Esophagus muscularis mucosa (tissue), 4 donors: Measurements from ENCODE around the gene KDM6A. TPM values are rescaled to one million over a fixed set of nuclear protein-coding genes. Genes with fewer than 3 reads are reported as not detected.

ENCODE experiments used
- DNase-seq: peaks from one replicate; pipeline ENCODE4 v3.0.0-alpha.2; 2017; ENCODE audit errors: extremely low spot score
- H3K27ac ChIP-seq, 4 donors: fragments of 200-600 bp; sonication (generic); replicated peaks in 1 of 4; 1 replicate in 3 of 4; 2 replicates in 1 of 4; pipeline ENCODE4 v1.5.1; 2016 to 2019; ENCODE audit warnings: mild to moderate bottlenecking in 1 of 4
- H3K27me3 ChIP-seq, 4 donors: fragments of 200-600 bp; sonication (generic); one replicate each; pipeline versions ENCODE4 v1.5.1 to v1.6.0; 2016 to 2019
- H3K36me3 ChIP-seq, 4 donors: fragments of 200-600 bp; sonication (generic); one replicate each; pipeline ENCODE4 v1.5.1; 2016 to 2019
- H3K4me1 ChIP-seq, 4 donors: fragments of 200-600 bp; sonication (generic); one replicate each; pipeline ENCODE4 v1.5.1; 2016 to 2019
- H3K4me3 ChIP-seq, 4 donors: fragments of 200-600 bp; sonication (generic); 1 replicate in 2 of 4; 2 replicates in 2 of 4; pipeline ENCODE4 v1.5.1; 2016 to 2019; ENCODE audit warnings: mild to moderate bottlenecking in 4 of 4, moderate library complexity in 1 of 4
- H3K9me3 ChIP-seq, 4 donors: fragments of 200-600 bp; sonication (generic); 1 replicate in 3 of 4; 2 replicates in 1 of 4; pipeline ENCODE4 v1.5.1; 2016 to 2019
- EP300 ChIP-seq: sonication (generic); formaldehyde crosslinking; IDR thresholded peaks from one replicate; pipeline ENCODE4 v1.6.1; 2017; ENCODE audit warnings: antibody characterized with exemption
- POLR2A ChIP-seq: fragments of 450-650 bp; IDR thresholded peaks from one replicate; pipeline ENCODE4 v1.6.1; 2017; ENCODE audit warnings: antibody characterized with exemption, moderate library complexity, mild to moderate bottlenecking, low read depth
- POLR2AphosphoS5 ChIP-seq, 2 donors: sonication (generic); formaldehyde crosslinking; IDR thresholded peaks; one replicate each; pipeline ENCODE4 v1.6.1; 2017; ENCODE audit warnings: antibody characterized with exemption in 2 of 2
- WGBS: methylation state at CpG from one replicate; pipeline ENCODE4 v1.1.5; 2018; 5-methylcytosine and 5-hydroxymethylcytosine counted together
- intact Hi-C: fragments of 100-400 bp; cut with DNase I; formaldehyde crosslinking; loops from one replicate; pipeline ENCODE4 v1.15.1; 2023
- total RNA-seq, 4 donors: library from RNA; depleted of rRNA; stranded (reverse); fragments of >200 nt; gene quantifications; one replicate each; pipeline versions ENCODE4 v1.1.0 to v1.2.1, GENCODE V29; 2016
- TF ChIP-seq, protein P1 (sequence below), 3 experiments: fragments of 200-600 bp in 2 of 3; fragments of 450-650 bp in 1 of 3; sonication (generic) in 2 of 3; IDR thresholded peaks; one replicate each; pipeline ENCODE4 v1.5.1; 2017 to 2019; ENCODE audit warnings: antibody characterized with exemption in 3 of 3, mild to moderate bottlenecking in 2 of 3, moderate library complexity in 1 of 3

KDM6A gene
- total RNA-seq, 4 donors from 2014 or later: 14.4 to 24.1 (median 23.2) TPM

DNA sequence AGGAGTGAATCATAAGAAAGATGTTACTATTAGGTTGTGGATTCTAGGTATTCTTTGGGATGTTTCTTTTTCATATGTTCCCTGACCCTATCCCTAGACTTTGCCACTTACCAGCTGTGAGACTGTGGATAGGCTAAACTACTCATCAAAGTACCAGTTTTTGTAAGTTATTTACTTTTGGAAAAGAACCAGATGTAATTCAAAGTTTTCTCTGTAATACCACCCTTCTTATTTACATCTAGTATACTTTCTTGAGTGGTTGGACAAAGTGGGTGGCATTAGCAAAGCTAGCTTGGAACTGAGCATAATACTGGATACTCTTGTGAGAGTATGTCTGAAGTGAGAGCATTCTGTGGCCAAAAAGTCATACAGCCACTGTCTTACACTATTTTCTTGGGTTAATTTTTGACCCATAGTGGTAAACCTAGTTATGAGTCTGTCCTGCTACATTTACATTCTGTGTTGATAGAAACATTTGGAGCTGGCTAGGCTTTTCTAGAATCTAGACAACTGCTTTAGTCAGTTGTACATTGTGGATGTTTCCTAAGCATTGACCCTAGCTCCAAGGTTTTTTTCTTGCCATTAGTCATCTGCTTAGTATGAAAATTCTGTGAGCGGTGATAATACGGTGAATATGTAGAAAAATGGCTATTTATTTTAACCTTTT is 41.7 kb downstream of the KDM6A start:
- whole genome bisulfite sequencing: 81% methylated on average over 2 of the region's 2 CpGs
- Histone ChIP-seq H3K4me1 (peaks cover 17 to 51% (median 29%) of the 10 kb centered on the region in 4 donors), H3K27me3 (no peaks in the 10 kb centered on the region), H3K9me3 (no peaks in the 10 kb centered on the region), H3K27ac (no peak overlapping the region), H3K4me3 (no peak overlapping the region), H3K36me3 (no peaks in the 10 kb centered on the region)
- DNase-seq: no peak
- TF ChIP-seq POLR2A (no peak), POLR2AphosphoS5 (IDR thresholded peaks at IDR 0.05) (no peak), EP300 (no peak)
- TF ChIP-seq, protein P1, sequence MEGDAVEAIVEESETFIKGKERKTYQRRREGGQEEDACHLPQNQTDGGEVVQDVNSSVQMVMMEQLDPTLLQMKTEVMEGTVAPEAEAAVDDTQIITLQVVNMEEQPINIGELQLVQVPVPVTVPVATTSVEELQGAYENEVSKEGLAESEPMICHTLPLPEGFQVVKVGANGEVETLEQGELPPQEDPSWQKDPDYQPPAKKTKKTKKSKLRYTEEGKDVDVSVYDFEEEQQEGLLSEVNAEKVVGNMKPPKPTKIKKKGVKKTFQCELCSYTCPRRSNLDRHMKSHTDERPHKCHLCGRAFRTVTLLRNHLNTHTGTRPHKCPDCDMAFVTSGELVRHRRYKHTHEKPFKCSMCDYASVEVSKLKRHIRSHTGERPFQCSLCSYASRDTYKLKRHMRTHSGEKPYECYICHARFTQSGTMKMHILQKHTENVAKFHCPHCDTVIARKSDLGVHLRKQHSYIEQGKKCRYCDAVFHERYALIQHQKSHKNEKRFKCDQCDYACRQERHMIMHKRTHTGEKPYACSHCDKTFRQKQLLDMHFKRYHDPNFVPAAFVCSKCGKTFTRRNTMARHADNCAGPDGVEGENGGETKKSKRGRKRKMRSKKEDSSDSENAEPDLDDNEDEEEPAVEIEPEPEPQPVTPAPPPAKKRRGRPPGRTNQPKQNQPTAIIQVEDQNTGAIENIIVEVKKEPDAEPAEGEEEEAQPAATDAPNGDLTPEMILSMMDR (IDR thresholded peaks at IDR 0.05): no peak
- intact Hi-C loops: no loop called here

- intact Hi-C loops: no loop called here
- peaks cover 17 to 44% (median 27%) of the 10 kb centered on the region in 4 donors for H3K4me1 ChIP-seq
- H3K9me3 ChIP-seq: no peaks in the 10 kb centered on the region
- no peaks in the 10 kb centered on the region for H3K27me3 ChIP-seq
- DNase-seq: no peak
- TF ChIP-seq EP300 (no peak), POLR2AphosphoS5 (IDR thresholded peaks at IDR 0.05) (no peak), POLR2A (no peak)
- TF ChIP-seq, protein P1 (IDR thresholded peaks at IDR 0.05): no peak
- no peak overlapping the region for H3K27ac ChIP-seq
- WGBS: 75% methylated on average over 8 of the region's 8 CpGs
- no peaks in the 10 kb centered on the region for H3K36me3 ChIP-seq
- H3K4me3 ChIP-seq: no peak overlapping the region
These were observed 42.4 kb downstream of the KDM6A start for GRCh38 chrX:44915361-44915868.

GRCh38 chrX:44918722-44919121 is 45.7 kb downstream of the KDM6A start:
- intact Hi-C loops: no loop called here
- Histone ChIP-seq H3K27me3 (no peaks in the 10 kb centered on the region), H3K36me3 (no peaks in the 10 kb centered on the region), H3K27ac (no peak overlapping the region), H3K9me3 (no peaks in the 10 kb centered on the region), H3K4me3 (no peak overlapping the region), H3K4me1 (peaks cover 17 to 48% (median 33%) of the 10 kb centered on the region in 4 donors)
- no peak for TF ChIP-seq EP300
- TF ChIP-seq POLR2A: no peak
- TF ChIP-seq POLR2AphosphoS5 (IDR thresholded peaks at IDR 0.05): no peak
- WGBS: 58% methylated on average over 1 of the region's 1 CpG
- no peak for DNase-seq

- intact Hi-C loops: no loop called here
- Histone ChIP-seq H3K4me1 (peaks cover 14 to 28% (median 21%) of the 10 kb centered on the region in 4 donors), H3K4me3 (no peak overlapping the region), H3K27me3 (no peaks in the 10 kb centered on the region), H3K9me3 (no peaks in the 10 kb centered on the region), H3K36me3 (no peaks in the 10 kb centered on the region), H3K27ac (no peak overlapping the region)
- no peak for DNase-seq
- TF ChIP-seq EP300 (no peak), POLR2AphosphoS5 (IDR thresholded peaks at IDR 0.05) (no peak), POLR2A (no peak)
- TF ChIP-seq, protein P1 (IDR thresholded peaks at IDR 0.05): no peak
- WGBS: 83% methylated on average over 4 of the region's 4 CpGs
These were observed 50.0 kb downstream of the KDM6A start for GRCh38 chrX:44922980-44923379.

GRCh38 chrX:44927398-44927797 is 54.4 kb downstream of the KDM6A start:
- TF ChIP-seq POLR2A (no peak), EP300 (no peak), POLR2AphosphoS5 (IDR thresholded peaks at IDR 0.05) (no peak)
- TF ChIP-seq, protein P1 (IDR thresholded peaks at IDR 0.05): no peak
- H3K4me1 ChIP-seq: peaks cover 5 to 23% (median 15%) of the 10 kb centered on the region in 4 donors
- intact Hi-C loops: no loop called here
- no peaks in the 10 kb centered on the region for H3K36me3 ChIP-seq
- no peaks in the 10 kb centered on the region for H3K9me3 ChIP-seq
- no peaks in the 10 kb centered on the region for H3K27me3 ChIP-seq
- H3K4me3 ChIP-seq: no peak overlapping the region
- DNase-seq: no peak
- WGBS: 84% methylated on average over 1 of the region's 1 CpG
- H3K27ac ChIP-seq: no peak overlapping the region
